GM12878 (cell line): ENCODE data around the gene TMEM61. TPM values are rescaled to one million over a fixed set of nuclear protein-coding genes. Genes with fewer than 3 reads are reported as not detected.
A peak's percentile ranks its signal among the peaks of the same experiment; 100 is the strongest.

Source experiments
- ATAC-seq: fragments of 200-7000 bp; cut with Tn5 transposase; 3 replicates; pipeline ENCODE4 v1.9.1; 2020; ENCODE audit warnings: mild to moderate bottlenecking, moderate library complexity
- BruUV-seq: library from RNA; stranded (reverse); fragments of 400-500 nt; replicated peaks from 2 replicates; lab custom pipeline; 2021; lab: Mats Ljungman, UMichigan
- CTCF ChIA-PET: fragments of 300-600 bp; sonication (Branson Sonifier 250); formaldehyde crosslinking; extraction: SDS; loops from one replicate; lab custom pipeline; 2021; ENCODE audit warnings: inconsistent platforms; lab: Yijun Ruan, JAX
- POLR2A ChIA-PET: fragments of 350-600 bp; formaldehyde crosslinking; extraction: SDS; loops from one replicate; lab custom pipeline; 2021; ENCODE audit warnings: inconsistent platforms; lab: Charles Lee
- RAD21 ChIA-PET: fragments of 300-600 bp; sonication (Branson Sonifier 250); formaldehyde crosslinking; loops from one replicate; lab custom pipeline; 2023; ENCODE audit warnings: antibody characterized with exemption; ENCODE audit not compliant: unreplicated experiment; lab: Charles Lee
- SMC1A ChIA-PET: fragments of 300-600 bp; sonication (Branson Sonifier 250); formaldehyde crosslinking; loops from one replicate; lab custom pipeline; 2023; ENCODE audit not compliant: unreplicated experiment, uncharacterized antibody; lab: Charles Lee
- DNase-seq: peaks from one replicate; pipeline ENCODE4 v3.0.0-alpha.2; 2011; ENCODE audit warnings: low read depth, low spot score
- FAIRE-seq: peaks from 3 replicates; lab custom pipeline; 2011; peaks lifted over from hg19 to GRCh38; lab: Jason Lieb, UNC
- H2AFZ ChIP-seq: 2 replicates; pipeline ENCODE4 v1.6.0; 2011; ENCODE audit warnings: low read depth, low read length, control low read depth; ENCODE audit not compliant: control insufficient read depth
- H3K27ac ChIP-seq: 2 replicates; pipeline ENCODE4 v1.5.1; 2011; ENCODE audit warnings: control low read depth; ENCODE audit not compliant: control insufficient read depth, insufficient read depth
- H3K27me3 ChIP-seq, 2 experiments: replicated peaks in 1 of 2; 2 replicates each; pipeline versions ENCODE4 v1.6.0 to v1.6.1; 2011; ENCODE audit warnings: low read length in 1 of 2; ENCODE audit not compliant: control insufficient read depth in 2 of 2, insufficient read depth in 2 of 2
- H3K36me3 ChIP-seq, 2 experiments: 2 replicates each; pipeline ENCODE4 v1.5.1; 2011; ENCODE audit warnings: low read length in 1 of 2; ENCODE audit not compliant: control insufficient read depth in 2 of 2, insufficient read depth in 2 of 2
- H3K4me1 ChIP-seq: 2 replicates; pipeline ENCODE4 v1.6.1; 2011; ENCODE audit warnings: mild to moderate bottlenecking, low read length, moderate library complexity, mixed read lengths; ENCODE audit not compliant: control insufficient read depth, insufficient read depth
- H3K4me2 ChIP-seq: 2 replicates; pipeline ENCODE4 v1.6.0; 2011; ENCODE audit warnings: control low read depth; ENCODE audit not compliant: control insufficient read depth, insufficient read depth
- H3K4me3 ChIP-seq: fragments of 200-600 bp; sonication (generic); 2 replicates; pipeline ENCODE4 v1.5.1; 2016
- H3K79me2 ChIP-seq: 2 replicates; pipeline ENCODE4 v1.6.0; 2011; ENCODE audit warnings: low read length; ENCODE audit not compliant: control insufficient read depth, insufficient read depth
- H3K9ac ChIP-seq: 2 replicates; pipeline ENCODE4 v1.8.0; 2011; ENCODE audit warnings: low read length, control low read depth, mixed read lengths; ENCODE audit not compliant: control insufficient read depth, insufficient read depth
- H3K9me3 ChIP-seq: replicated peaks from 3 replicates; pipeline ENCODE4 v1.5.1; 2011; ENCODE audit warnings: mild to moderate bottlenecking, low read length; ENCODE audit not compliant: control insufficient read depth, insufficient read depth
- H4K20me1 ChIP-seq: 2 replicates; pipeline ENCODE4 v1.6.0; 2011; ENCODE audit not compliant: control insufficient read depth, insufficient read depth
- KAT2A ChIP-seq: conservative IDR thresholded peaks from 2 replicates; pipeline ENCODE4 v1.6.1; 2011; ENCODE audit warnings: low read depth, low read length; ENCODE audit not compliant: control insufficient read depth
- MLLT1 ChIP-seq: fragments of 450-650 bp; IDR thresholded peaks from 2 replicates; pipeline ENCODE4 v1.6.1; 2016; ENCODE audit warnings: mild to moderate bottlenecking
- MTA2 ChIP-seq: fragments of 450-650 bp; IDR thresholded peaks from 2 replicates; pipeline ENCODE4 v1.6.1; 2016; ENCODE audit warnings: low read depth, mild to moderate bottlenecking, moderate library complexity
- MYC ChIP-seq: IDR thresholded peaks from 2 replicates; pipeline ENCODE4 v1.6.1; 2011; ENCODE audit warnings: mild to moderate bottlenecking, low read length, moderate library complexity, inconsistent platforms; ENCODE audit not compliant: insufficient read depth, insufficient replicate concordance, insufficient read length, severe bottlenecking
- NR2C2 ChIP-seq: IDR thresholded peaks from 2 replicates; pipeline ENCODE4 v1.6.1; 2011; ENCODE audit warnings: borderline replicate concordance, low read depth; ENCODE audit not compliant: control insufficient read depth, insufficient read length
- PAX5 ChIP-seq: IDR thresholded peaks from 2 replicates; pipeline ENCODE4 v1.6.1; 2011; ENCODE audit warnings: low read depth, low read length, borderline replicate concordance
- PKNOX1 ChIP-seq: fragments of 450-650 bp; IDR thresholded peaks from 2 replicates; pipeline ENCODE4 v1.6.1; 2016; ENCODE audit warnings: mild to moderate bottlenecking
- POLR2A ChIP-seq: IDR thresholded peaks from 2 replicates; pipeline ENCODE4 v1.6.1; 2011; ENCODE audit warnings: low read depth, mild to moderate bottlenecking, low read length
- STAT1 ChIP-seq: fragments of 450-650 bp; conservative IDR thresholded peaks from 2 replicates; pipeline ENCODE4 v1.6.1; 2014; ENCODE audit warnings: antibody characterized with exemption, mild to moderate bottlenecking
- ZBTB11 ChIP-seq: fragments of 450-650 bp; formaldehyde crosslinking; IDR thresholded peaks from 2 replicates; pipeline ENCODE4 v1.5.0; 2022; ENCODE audit warnings: mild to moderate bottlenecking, missing genetic modification characterization
- ZNF207 ChIP-seq: fragments of 450-650 bp; IDR thresholded peaks from 2 replicates; pipeline ENCODE4 v1.6.1; 2014; ENCODE audit warnings: antibody characterized with exemption, mild to moderate bottlenecking, borderline replicate concordance
- WGBS: methylation state at CpG from one replicate; pipeline ENCODE4 v1.1.6; 2016; ENCODE audit warnings: low lambda C conversion rate; ENCODE audit not compliant: insufficient replicate concordance, insufficient coverage; ENCODE audit errors: missing lambda C conversion rate; 5-methylcytosine and 5-hydroxymethylcytosine counted together
- in situ Hi-C: fragments of 300-500 bp; cut with MboI; formaldehyde crosslinking; loops from 9 replicates; pipeline ENCODE4 v1.14.3; 2018; ENCODE audit warnings: mixed read lengths
- intact Hi-C: fragments of 100-400 bp; cut with micrococcal nuclease; formaldehyde crosslinking; loops from one replicate; pipeline ENCODE4 v1.14.2; 2022; ENCODE audit not compliant: unreplicated experiment
- polyA plus RNA-seq, 11 experiments: library from polyadenylated mRNA; depleted of rRNA in 4 of 11; unstranded in 6 of 11; stranded (reverse) in 5 of 11; fragments of >200 nt; fragmentation: Nextera tagmentation in 4 of 11; fragmentation: Illumina TruSeq in 1 of 11; extraction: Ambion mirVana in 4 of 11; extraction: Trizol in 1 of 11; gene quantifications; 1 replicate in 1 of 11; 2 replicates in 10 of 11; pipeline versions ENCODE4 v1.2.1 to v1.2.3, GENCODE V29; 2011 to 2016; ENCODE audit warnings: inconsistent platforms in 2 of 11, missing spikeins in 2 of 11, low read depth in 1 of 11
- total RNA-seq, 4 experiments: library from RNA; depleted of rRNA in 3 of 4; stranded (reverse); fragments of >200 nt in 3 of 4; fragmentation: Illumina TruSeq in 1 of 4; extraction: Trizol in 1 of 4; gene quantifications; 2 replicates each; pipeline versions ENCODE4 v1.2.1 to v1.2.3, GENCODE V29; 2013 to 2021
- TF ChIP-seq, protein P1 (sequence below): fragments of 450-650 bp; IDR thresholded peaks from 2 replicates; pipeline ENCODE4 v1.6.1; 2017; ENCODE audit warnings: mild to moderate bottlenecking, moderate library complexity

TMEM61 gene
- total and polyA plus RNA-seq, 10 of the 15 experiments (the other 5 are each of a cell fraction or from before 2014, with no cell fraction given), result not detected

DNA sequence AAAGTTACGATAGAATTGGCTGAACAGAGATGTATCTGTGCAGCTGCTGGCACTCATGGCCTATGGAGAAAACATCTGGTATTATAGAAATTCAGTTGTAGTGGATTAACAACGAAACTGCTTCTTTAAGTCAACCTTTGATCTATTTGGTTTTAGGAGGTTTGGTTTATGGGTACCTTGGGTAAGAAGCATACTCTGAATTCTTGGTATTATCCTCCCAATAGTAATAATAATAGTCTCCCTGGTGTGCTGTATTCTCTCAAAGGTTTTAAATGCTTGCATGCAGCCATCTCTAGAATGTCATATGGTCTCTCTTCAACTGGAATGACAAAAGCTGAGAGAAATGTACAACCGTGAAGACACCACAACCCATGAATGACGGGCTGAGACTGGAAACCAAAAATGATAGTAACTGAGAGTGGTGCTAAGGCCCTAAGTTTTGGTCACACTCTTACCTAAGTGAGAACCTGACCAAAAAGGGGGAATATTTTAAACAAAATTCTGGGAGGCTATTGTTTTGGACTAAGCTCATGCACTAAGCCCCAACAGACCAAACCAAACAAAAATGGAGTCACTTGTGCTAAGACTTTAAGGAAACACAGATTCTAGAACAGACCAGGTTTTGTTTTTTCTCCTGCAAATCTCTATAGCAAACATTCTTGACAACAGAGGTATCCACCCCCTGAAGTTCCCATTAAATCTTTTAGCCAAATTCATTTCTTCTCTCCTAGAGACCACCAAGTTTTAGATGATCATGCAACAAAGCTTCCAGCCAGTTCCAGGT lies 17.6 kb upstream of the TMEM61 start:
- Histone ChIP-seq H4K20me1 (no peaks in the 10 kb centered on the region), H3K4me1 (peaks cover 10% of the 10 kb centered on the region), H2AFZ (no peak overlapping the region), H3K9me3 (no peaks in the 10 kb centered on the region; the same call in 2 of the 3 replicates), H3K9ac (no peak overlapping the region), H3K79me2 (no peaks in the 10 kb centered on the region), H3K27me3 (no peaks in the 10 kb centered on the region), H3K4me2 (no peak overlapping the region), H3K36me3 (no peaks in the 10 kb centered on the region), H3K27ac (no peak overlapping the region), H3K4me3 (no peak overlapping the region)
- ATAC-seq, result peak; percentile 34
- intact Hi-C loops (no loop called here), in situ Hi-C loops (no loop called here)
- ChIA-PET SMC1A (interaction anchor here (1.0 kb wide), 1 partner anchor 11 kb away, joined by 3 read pairs; no protein-coding TSS in a partner anchor), CTCF (interaction anchor here (0.6 to 5.8 kb wide), 5 partner anchors 13 to 34 kb away, joined by 3 to 43 read pairs (median 11); no protein-coding TSS in a partner anchor), RAD21 (interaction anchor here (1.0 kb wide), 1 partner anchor 18 kb away, joined by 4 read pairs; no protein-coding TSS in a partner anchor), POLR2A (no interaction called here)
- no peak for FAIRE-seq
- WGBS, result 24% methylated on average over 4 of the region's 4 CpGs
- no TSS peak for BruUV-seq
- DNase-seq, result no peak
- no peak for TF ChIP-seq ZNF207
- TF ChIP-seq MYC, result no peak
- TF ChIP-seq NR2C2, result no peak
- TF ChIP-seq, protein P1, sequence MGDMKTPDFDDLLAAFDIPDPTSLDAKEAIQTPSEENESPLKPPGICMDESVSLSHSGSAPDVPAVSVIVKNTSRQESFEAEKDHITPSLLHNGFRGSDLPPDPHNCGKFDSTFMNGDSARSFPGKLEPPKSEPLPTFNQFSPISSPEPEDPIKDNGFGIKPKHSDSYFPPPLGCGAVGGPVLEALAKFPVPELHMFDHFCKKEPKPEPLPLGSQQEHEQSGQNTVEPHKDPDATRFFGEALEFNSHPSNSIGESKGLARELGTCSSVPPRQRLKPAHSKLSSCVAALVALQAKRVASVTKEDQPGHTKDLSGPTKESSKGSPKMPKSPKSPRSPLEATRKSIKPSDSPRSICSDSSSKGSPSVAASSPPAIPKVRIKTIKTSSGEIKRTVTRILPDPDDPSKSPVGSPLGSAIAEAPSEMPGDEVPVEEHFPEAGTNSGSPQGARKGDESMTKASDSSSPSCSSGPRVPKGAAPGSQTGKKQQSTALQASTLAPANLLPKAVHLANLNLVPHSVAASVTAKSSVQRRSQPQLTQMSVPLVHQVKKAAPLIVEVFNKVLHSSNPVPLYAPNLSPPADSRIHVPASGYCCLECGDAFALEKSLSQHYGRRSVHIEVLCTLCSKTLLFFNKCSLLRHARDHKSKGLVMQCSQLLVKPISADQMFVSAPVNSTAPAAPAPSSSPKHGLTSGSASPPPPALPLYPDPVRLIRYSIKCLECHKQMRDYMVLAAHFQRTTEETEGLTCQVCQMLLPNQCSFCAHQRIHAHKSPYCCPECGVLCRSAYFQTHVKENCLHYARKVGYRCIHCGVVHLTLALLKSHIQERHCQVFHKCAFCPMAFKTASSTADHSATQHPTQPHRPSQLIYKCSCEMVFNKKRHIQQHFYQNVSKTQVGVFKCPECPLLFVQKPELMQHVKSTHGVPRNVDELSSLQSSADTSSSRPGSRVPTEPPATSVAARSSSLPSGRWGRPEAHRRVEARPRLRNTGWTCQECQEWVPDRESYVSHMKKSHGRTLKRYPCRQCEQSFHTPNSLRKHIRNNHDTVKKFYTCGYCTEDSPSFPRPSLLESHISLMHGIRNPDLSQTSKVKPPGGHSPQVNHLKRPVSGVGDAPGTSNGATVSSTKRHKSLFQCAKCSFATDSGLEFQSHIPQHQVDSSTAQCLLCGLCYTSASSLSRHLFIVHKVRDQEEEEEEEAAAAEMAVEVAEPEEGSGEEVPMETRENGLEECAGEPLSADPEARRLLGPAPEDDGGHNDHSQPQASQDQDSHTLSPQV, result peak; percentile 95; the same call in 1 of the 2 replicates
- no peak for TF ChIP-seq STAT1
- peak; percentile 45 for TF ChIP-seq PKNOX1
- no peak for TF ChIP-seq PAX5
- TF ChIP-seq MLLT1, result no peak
- no peak for TF ChIP-seq MTA2
- no peak for TF ChIP-seq ZBTB11
- TF ChIP-seq POLR2A, result no peak
- no peak for TF ChIP-seq KAT2A
